H54 (cell line): ENCODE results near the gene GJB6.

Experiments
- DNase-seq: peaks from one replicate; pipeline ENCODE4 v3.0.0; 2011; ENCODE audit warnings: low spot score, mixed read lengths; ENCODE audit not compliant: insufficient read length
- FAIRE-seq: peaks from 3 replicates; lab custom pipeline; 2011; peaks lifted over from hg19 to GRCh38; lab: Jason Lieb, UNC
- POLR2A ChIP-seq: IDR thresholded peaks from 2 replicates; pipeline ENCODE4 v1.6.1; 2011; ENCODE audit warnings: low read depth, mild to moderate bottlenecking, low read length

GJB6 gene

DNA sequence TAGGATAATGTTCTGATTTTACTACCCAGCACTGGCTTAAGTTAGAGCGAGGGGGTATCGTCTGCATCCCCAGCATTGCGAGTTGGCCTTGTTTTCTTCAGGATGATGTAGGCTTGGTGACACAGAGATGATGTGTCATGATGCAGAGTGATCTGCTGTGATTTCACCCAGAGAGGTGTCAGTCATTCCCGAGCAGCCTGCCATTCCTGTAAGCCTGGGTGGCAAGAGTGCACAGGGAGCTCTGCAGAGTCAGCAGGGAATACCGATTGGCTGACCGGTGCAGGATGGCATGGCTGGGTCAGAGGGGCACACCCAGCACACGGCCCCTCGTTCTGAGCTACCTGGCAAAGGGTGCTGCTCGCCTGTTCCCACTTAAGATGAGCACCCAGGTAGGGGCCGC, 15.8 kb upstream of the GJB6 start:
- no peak for DNase-seq
- no peak for TF ChIP-seq POLR2A
- no peak for FAIRE-seq

GRCh38 chr13:20247403-20247802, 15.3 kb upstream of the GJB6 start:
- no peak for DNase-seq

DNA sequence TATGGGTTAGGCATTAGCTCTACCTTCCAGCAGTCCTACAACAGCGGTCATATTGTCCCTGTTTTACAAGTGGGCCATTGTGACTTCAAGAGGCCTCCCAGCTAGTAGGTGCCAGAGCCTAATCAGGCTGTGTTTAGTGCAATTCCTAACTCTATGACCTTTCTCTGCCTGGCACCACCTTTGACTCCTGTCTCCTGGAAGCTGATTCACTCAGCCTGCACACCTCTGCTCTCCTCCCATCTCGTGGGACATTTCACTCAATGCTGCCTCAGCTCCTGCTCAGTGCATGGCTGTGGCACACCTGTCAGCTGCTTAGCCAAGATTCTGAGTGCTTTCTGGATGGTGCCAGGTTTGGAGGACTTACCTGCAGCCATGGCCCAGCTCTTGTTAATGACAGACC, 9.5 kb upstream of the GJB6 start:
- FAIRE-seq (no peak), DNase-seq (no peak)
- no peak for TF ChIP-seq POLR2A

More at GRCh38 chr13:20247403-20247802, 15.3 kb upstream of the GJB6 start:
- FAIRE-seq = no peak
- TF ChIP-seq POLR2A = no peak

DNA sequence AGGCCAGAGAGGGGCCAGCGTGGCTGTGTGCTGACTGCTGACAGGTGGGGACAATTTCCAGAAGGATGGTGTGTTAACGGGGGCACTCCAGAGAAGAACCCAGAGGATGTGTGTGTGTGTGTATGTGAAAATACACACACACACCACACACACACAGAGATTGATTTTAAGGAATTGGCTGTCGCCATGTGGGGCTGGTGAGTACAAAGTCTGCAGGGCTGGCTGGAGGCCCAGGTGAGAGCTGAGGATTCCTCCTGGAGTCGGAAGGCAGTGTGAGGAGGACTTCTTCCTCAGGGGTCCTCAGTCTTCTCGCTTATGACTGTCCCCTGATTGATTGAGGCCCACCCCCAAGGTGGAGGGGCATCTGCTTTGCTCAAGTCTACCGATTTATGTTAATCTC, 7.6 kb upstream of the GJB6 start:
- DNase-seq (no peak), FAIRE-seq (no peak)
- no peak for TF ChIP-seq POLR2A

- FAIRE-seq (no peak), DNase-seq (no peak)
- TF ChIP-seq POLR2A = no peak
Observed at GRCh38 chr13:20232556-20233277, 598 bp upstream of the GJB6 start.

GRCh38 chr13:20230913-20231838, 943 bp downstream of the GJB6 start:
- TF ChIP-seq POLR2A = no peak
- DNase-seq = no peak
- no peak for FAIRE-seq

- FAIRE-seq (no peak), DNase-seq (no peak)
- TF ChIP-seq POLR2A = no peak
Observed at GRCh38 chr13:20227730-20228129, 4.4 kb downstream of the GJB6 start.

GRCh38 chr13:20227288-20227687, 4.8 kb downstream of the GJB6 start:
- FAIRE-seq = no peak

DNA sequence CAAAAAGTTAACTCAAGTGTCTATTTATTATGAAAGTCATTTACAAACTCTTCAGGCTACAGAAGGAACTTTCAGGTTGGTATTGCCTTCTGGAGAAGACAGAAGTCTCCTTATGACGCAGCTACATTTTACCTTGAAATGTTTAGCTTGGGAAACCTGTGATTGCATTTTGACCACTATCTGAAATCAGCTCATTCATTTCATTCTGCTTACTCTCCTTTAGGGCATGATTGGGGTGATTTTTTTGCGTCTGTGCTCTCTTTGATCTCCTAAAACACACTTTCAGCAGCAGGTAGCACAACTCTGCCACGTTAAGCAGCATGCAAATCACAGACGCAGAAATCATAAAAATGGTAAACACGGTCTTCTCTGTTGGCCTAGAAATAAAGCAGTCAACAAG, 9.6 kb downstream of the GJB6 start:
- no peak for TF ChIP-seq POLR2A
- no peak for FAIRE-seq
- DNase-seq = no peak

More at GRCh38 chr13:20227288-20227687, 4.8 kb downstream of the GJB6 start:
- no peak for TF ChIP-seq POLR2A
- no peak for DNase-seq

DNA sequence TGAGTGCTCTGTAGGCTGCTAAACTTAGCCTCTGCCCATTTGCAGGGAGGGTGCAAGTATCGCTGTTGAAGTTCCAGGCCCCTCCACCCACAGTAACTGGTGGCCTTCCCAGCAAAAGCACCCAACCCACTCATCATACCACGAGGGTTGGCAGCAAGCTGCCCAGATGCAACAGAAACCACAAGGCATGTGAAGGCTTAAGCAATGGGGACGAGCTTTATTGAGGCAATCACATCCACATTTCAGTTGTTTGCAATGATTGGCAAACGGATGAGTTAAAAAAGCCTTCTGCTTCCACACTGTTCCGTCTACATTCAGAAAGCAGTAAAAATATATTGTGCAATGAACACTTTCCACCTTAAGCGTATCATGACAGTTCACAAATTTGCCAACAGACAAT, 10.3 kb downstream of the GJB6 start:
- TF ChIP-seq POLR2A = no peak
- no peak for FAIRE-seq
- no peak for DNase-seq

- FAIRE-seq = no peak
- no peak for TF ChIP-seq POLR2A
- no peak for DNase-seq
Observed at GRCh38 chr13:20219577-20219976, 12.5 kb downstream of the GJB6 start.

DNA sequence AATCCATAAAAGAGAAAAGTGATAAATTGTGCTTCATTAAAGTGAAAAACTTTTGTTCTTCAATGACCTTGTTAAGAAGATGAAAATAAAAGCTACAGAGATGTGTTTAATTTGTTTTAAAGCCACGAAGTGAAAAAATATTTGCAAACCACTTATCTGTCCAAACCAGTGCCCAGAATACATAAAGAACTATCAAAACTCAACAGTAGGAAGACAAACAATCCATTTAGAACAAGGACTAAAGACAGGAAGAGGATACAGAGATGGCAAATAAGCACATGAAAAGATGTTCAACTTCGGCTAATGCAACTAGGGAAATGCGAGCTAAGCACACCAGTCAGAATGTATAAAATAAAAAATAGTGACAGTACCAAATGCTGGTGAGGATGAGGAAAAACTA, 15.0 kb downstream of the GJB6 start:
- TF ChIP-seq POLR2A = no peak
- DNase-seq = no peak
- no peak for FAIRE-seq

- no peak for TF ChIP-seq POLR2A
- FAIRE-seq = no peak
- DNase-seq = no peak
Observed at GRCh38 chr13:20209948-20210347, 22.2 kb downstream of the GJB6 start.

GRCh38 chr13:20206698-20207235, 25.4 kb downstream of the GJB6 start:
- FAIRE-seq = no peak

More at GRCh38 chr13:20206698-20207235, 25.4 kb downstream of the GJB6 start:
- no peak for DNase-seq
- TF ChIP-seq POLR2A = no peak
